Esophagus muscularis mucosa (tissue), 4 donors: ENCODE data around the gene YTHDC2. TPM values are rescaled to one million over a fixed set of nuclear protein-coding genes. Genes with fewer than 3 reads are reported as not detected.
"Not testable (repeated sequence)": the region's sequence is repeated elsewhere in the genome, so short reads cannot be mapped to it uniquely, and the experiment has no call there.

Experiments
- DNase-seq: peaks from one replicate; pipeline ENCODE4 v3.0.0-alpha.2; 2017; ENCODE audit errors: extremely low spot score
- H3K27ac ChIP-seq, 4 donors: fragments of 200-600 bp; sonication (generic); replicated peaks in 1 of 4; 1 replicate in 3 of 4; 2 replicates in 1 of 4; pipeline ENCODE4 v1.5.1; 2016 to 2019; ENCODE audit warnings: mild to moderate bottlenecking in 1 of 4
- H3K27me3 ChIP-seq, 4 donors: fragments of 200-600 bp; sonication (generic); one replicate each; pipeline versions ENCODE4 v1.5.1 to v1.6.0; 2016 to 2019
- H3K36me3 ChIP-seq, 4 donors: fragments of 200-600 bp; sonication (generic); one replicate each; pipeline ENCODE4 v1.5.1; 2016 to 2019
- H3K4me1 ChIP-seq, 4 donors: fragments of 200-600 bp; sonication (generic); one replicate each; pipeline ENCODE4 v1.5.1; 2016 to 2019
- H3K4me3 ChIP-seq, 4 donors: fragments of 200-600 bp; sonication (generic); 1 replicate in 2 of 4; 2 replicates in 2 of 4; pipeline ENCODE4 v1.5.1; 2016 to 2019; ENCODE audit warnings: mild to moderate bottlenecking in 4 of 4, moderate library complexity in 1 of 4
- H3K9me3 ChIP-seq, 4 donors: fragments of 200-600 bp; sonication (generic); 1 replicate in 3 of 4; 2 replicates in 1 of 4; pipeline ENCODE4 v1.5.1; 2016 to 2019
- EP300 ChIP-seq: sonication (generic); formaldehyde crosslinking; IDR thresholded peaks from one replicate; pipeline ENCODE4 v1.6.1; 2017; ENCODE audit warnings: antibody characterized with exemption
- POLR2A ChIP-seq: fragments of 450-650 bp; IDR thresholded peaks from one replicate; pipeline ENCODE4 v1.6.1; 2017; ENCODE audit warnings: antibody characterized with exemption, moderate library complexity, mild to moderate bottlenecking, low read depth
- POLR2AphosphoS5 ChIP-seq, 2 donors: sonication (generic); formaldehyde crosslinking; IDR thresholded peaks; one replicate each; pipeline ENCODE4 v1.6.1; 2017; ENCODE audit warnings: antibody characterized with exemption in 2 of 2
- WGBS: methylation state at CpG from one replicate; pipeline ENCODE4 v1.1.5; 2018; 5-methylcytosine and 5-hydroxymethylcytosine counted together
- intact Hi-C: fragments of 100-400 bp; cut with DNase I; formaldehyde crosslinking; loops from one replicate; pipeline ENCODE4 v1.15.1; 2023
- total RNA-seq, 4 donors: library from RNA; depleted of rRNA; stranded (reverse); fragments of >200 nt; gene quantifications; one replicate each; pipeline versions ENCODE4 v1.1.0 to v1.2.1, GENCODE V29; 2016
- TF ChIP-seq, protein P1 (sequence below), 3 experiments: fragments of 200-600 bp in 2 of 3; fragments of 450-650 bp in 1 of 3; sonication (generic) in 2 of 3; IDR thresholded peaks; one replicate each; pipeline ENCODE4 v1.5.1; 2017 to 2019; ENCODE audit warnings: antibody characterized with exemption in 3 of 3, mild to moderate bottlenecking in 2 of 3, moderate library complexity in 1 of 3

YTHDC2 gene
- total RNA-seq, 4 donors from 2014 or later: 9.3 to 32.0 (median 15.8) TPM

DNA sequence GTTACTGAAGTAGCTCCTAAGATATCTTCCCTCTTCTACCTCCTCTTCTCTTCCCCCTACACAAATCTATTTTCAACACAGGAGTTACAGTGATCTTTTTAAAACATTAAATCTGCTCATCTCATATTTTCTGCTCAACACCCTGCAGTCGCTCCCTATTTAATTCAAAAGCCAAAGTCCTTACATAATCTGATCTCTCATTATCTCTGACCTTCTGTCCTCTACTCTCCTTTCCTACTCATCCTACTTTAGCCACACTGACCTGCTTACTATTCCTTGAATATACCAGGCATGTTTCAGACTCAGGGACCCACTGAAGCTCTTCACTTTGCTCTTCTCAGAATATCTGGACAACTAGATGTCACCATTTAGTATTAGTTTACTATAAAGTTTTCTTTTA lies 87.9 kb downstream of the YTHDC2 start:
- TF ChIP-seq POLR2A: no peak
- TF ChIP-seq, protein P1, sequence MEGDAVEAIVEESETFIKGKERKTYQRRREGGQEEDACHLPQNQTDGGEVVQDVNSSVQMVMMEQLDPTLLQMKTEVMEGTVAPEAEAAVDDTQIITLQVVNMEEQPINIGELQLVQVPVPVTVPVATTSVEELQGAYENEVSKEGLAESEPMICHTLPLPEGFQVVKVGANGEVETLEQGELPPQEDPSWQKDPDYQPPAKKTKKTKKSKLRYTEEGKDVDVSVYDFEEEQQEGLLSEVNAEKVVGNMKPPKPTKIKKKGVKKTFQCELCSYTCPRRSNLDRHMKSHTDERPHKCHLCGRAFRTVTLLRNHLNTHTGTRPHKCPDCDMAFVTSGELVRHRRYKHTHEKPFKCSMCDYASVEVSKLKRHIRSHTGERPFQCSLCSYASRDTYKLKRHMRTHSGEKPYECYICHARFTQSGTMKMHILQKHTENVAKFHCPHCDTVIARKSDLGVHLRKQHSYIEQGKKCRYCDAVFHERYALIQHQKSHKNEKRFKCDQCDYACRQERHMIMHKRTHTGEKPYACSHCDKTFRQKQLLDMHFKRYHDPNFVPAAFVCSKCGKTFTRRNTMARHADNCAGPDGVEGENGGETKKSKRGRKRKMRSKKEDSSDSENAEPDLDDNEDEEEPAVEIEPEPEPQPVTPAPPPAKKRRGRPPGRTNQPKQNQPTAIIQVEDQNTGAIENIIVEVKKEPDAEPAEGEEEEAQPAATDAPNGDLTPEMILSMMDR (IDR thresholded peaks at IDR 0.05): no peak
- TF ChIP-seq EP300: no peak
- no peak for TF ChIP-seq POLR2AphosphoS5 (IDR thresholded peaks at IDR 0.05)
- Histone ChIP-seq H3K36me3 (peaks cover 0 to 10% (median 4%) of the 10 kb centered on the region in 4 donors), H3K4me1 (peaks cover 0 to 4% (median 3%) of the 10 kb centered on the region in 4 donors), H3K27me3 (peaks cover 0 to 15% (median 0%) of the 10 kb centered on the region in 4 donors), H3K27ac (no peak overlapping the region), H3K9me3 (no peaks in the 10 kb centered on the region), H3K4me3 (no peak overlapping the region)
- DNase-seq: no peak
- 94% methylated on average over 1 of the region's 1 CpG for WGBS
- intact Hi-C loops: loop anchor here (10.0 kb wide), 1 partner anchor 607 kb away; no protein-coding TSS in a partner anchor

DNA sequence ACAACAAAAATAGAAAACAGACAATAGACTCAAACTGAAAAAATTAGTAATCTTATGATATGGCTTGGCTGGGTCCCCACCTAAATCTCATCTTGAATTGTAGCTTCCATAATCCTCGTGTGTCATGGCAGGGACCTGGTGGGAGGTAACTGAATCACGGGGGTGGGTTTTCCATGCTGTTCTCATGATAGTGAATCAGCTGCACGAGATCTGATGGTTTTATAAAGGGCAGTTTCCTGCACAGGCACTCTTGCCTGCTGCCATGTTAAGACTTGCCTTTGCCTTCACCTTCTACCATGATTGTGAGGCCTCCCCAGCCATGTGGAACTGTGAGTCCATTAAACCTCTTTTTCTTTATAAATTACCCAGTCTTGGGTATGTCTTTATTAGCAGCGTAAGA lies 89.8 kb downstream of the YTHDC2 start:
- WGBS: 81% methylated on average over 4 of the region's 4 CpGs
- H3K4me3 ChIP-seq, H3K36me3 ChIP-seq, DNase-seq, H3K4me1 ChIP-seq, H3K27ac ChIP-seq, H3K9me3 ChIP-seq: not testable (repeated sequence)
- H3K27me3 ChIP-seq: peaks cover 0 to 28% (median 0%) of the 10 kb centered on the region in 4 donors
- intact Hi-C loops: loop anchor here (10.0 kb wide), 1 partner anchor 608 kb away; no protein-coding TSS in a partner anchor

DNA sequence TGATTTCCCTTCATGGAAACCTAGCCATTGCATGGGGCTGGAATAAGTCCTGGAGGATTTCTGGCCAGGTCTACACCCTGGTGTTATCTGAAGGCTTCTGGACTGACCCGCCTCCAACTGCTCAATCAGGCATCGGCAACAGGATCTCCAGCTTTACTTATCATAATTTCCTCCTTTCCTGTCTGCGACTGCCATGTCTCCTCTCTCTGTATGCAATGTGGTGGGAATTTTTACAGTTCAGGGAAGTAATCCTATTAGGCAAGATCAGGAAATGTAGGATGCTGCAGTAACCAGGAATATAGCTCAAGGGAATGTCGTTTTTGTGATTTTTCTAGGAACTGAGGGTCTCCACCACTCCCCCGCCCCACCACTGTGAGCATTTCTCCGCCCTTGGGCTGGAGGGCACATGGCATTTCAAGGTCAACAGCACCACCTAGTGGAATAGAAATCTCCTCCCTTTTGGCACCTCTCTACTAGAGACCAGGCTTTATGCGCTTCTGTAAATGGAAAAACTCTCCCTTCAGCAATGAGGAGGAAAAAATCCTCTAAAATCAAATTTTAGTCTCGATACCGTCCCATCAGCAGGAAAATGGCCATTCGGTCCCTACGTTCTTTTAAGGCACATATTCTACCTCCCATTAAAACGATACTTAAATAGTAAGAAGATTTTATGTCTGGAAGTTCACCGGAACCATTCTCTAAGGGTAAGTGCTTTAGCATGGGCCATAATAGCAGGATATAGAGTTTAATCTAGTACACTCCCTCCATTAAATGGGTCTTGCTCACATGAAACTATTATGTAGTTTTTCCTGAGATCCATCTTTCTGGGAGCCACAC lies 93.0 kb downstream of the YTHDC2 start:
- Histone ChIP-seq H3K4me3 (peak overlapping the region in 1 of 4 donors; percentile 2), H3K4me1 (peaks cover 0 to 9% (median 4%) of the 10 kb centered on the region in 4 donors), H3K27ac (no peak overlapping the region), H3K9me3 (no peaks in the 10 kb centered on the region), H3K36me3 (no peaks in the 10 kb centered on the region), H3K27me3 (peaks cover 0 to 34% (median 0%) of the 10 kb centered on the region in 4 donors)
- intact Hi-C loops: loop anchor here (5.0 to 10.0 kb wide), 2 partner anchors 229 to 612 kb away; no protein-coding TSS in a partner anchor
- no peak for DNase-seq
- TF ChIP-seq POLR2A: no peak
- TF ChIP-seq, protein P1 (IDR thresholded peaks at IDR 0.05): peak; percentile 48 to 68 (median 61)
- whole genome bisulfite sequencing: 46% methylated on average over 13 of the region's 13 CpGs

DNA sequence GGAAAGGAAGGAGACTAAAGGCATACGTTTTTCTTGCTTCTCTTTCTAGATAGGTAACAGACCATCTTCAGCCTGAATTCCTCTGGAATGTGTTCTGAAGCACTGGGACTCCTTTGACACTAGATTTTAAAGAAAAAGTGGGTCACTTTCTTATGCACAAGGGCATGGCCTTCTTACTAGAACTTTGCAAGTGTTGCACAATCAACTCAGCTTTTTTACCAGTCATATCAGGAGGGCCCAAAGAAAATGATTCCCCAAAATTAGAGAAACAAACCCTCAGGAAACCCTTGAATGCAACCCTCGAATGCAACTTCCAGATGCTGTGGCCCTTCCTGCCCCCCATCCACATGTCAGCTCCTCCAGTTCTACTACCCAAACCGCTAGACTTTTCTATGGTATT lies 93.9 kb downstream of the YTHDC2 start:
- Histone ChIP-seq H3K27me3 (peaks cover 0 to 34% (median 0%) of the 10 kb centered on the region in 4 donors), H3K9me3 (no peaks in the 10 kb centered on the region), H3K4me1 (peaks cover 0 to 9% (median 6%) of the 10 kb centered on the region in 4 donors), H3K4me3 (no peak overlapping the region), H3K36me3 (no peaks in the 10 kb centered on the region), H3K27ac (no peak overlapping the region)
- no peak for DNase-seq
- TF ChIP-seq POLR2AphosphoS5 (IDR thresholded peaks at IDR 0.05): no peak
- TF ChIP-seq, protein P1 (IDR thresholded peaks at IDR 0.05): no peak
- no peak for TF ChIP-seq EP300
- no peak for TF ChIP-seq POLR2A
- intact Hi-C loops: loop anchor here (5.0 to 10.0 kb wide), 2 partner anchors 230 to 613 kb away; no protein-coding TSS in a partner anchor
- 60% methylated on average over 3 of the region's 3 CpGs for WGBS

DNA sequence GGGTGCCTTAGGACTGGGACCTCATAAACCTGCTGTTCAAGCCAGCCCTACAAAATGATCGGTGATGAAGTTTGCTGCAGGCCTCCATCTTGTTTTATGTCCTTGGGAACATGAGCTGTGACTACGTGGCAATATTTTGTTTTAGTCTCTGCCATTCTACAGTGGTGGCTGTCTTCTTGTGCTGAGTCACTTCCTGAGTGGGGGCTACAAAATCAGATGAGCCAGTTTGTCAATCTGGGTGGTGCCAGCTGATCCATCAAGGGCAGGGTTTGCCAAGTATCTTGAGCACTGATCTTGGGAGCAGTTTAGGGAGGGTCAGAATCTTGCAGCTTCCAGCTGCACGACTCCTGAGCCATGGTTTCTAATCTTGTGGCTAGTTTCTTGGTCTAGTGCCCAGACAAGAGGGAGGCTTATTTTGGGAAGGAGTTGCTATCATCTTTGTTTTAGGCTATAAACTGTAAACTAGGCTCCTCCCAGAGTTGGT lies 94.7 kb downstream of the YTHDC2 start:
- Histone ChIP-seq H3K36me3 (no peaks in the 10 kb centered on the region), H3K27me3 (peaks cover 0 to 34% (median 0%) of the 10 kb centered on the region in 4 donors), H3K9me3 (no peaks in the 10 kb centered on the region), H3K4me3 (no peak overlapping the region), H3K27ac (no peak overlapping the region), H3K4me1 (peaks cover 0 to 9% (median 6%) of the 10 kb centered on the region in 4 donors)
- 74% methylated on average over 3 of the region's 3 CpGs for whole genome bisulfite sequencing
- no peak for DNase-seq
- TF ChIP-seq POLR2A (no peak), EP300 (no peak), POLR2AphosphoS5 (IDR thresholded peaks at IDR 0.05) (no peak)
- TF ChIP-seq, protein P1 (IDR thresholded peaks at IDR 0.05): no peak
- intact Hi-C loops: loop anchor here (5.0 to 10.0 kb wide), 2 partner anchors 231 to 613 kb away; no protein-coding TSS in a partner anchor
